CD8-positive, alpha-beta memory T cell (primary cell): ENCODE measurements around the gene CPS1. TPM values are rescaled to one million over a fixed set of nuclear protein-coding genes. Genes with fewer than 3 reads are reported as not detected.

Experiments used
- CTCF ChIA-PET: fragments of 350-600 bp; sonication (Branson Sonifier 250); formaldehyde crosslinking; loops from one replicate; lab custom pipeline; 2021; ENCODE audit warnings: antibody characterized with exemption; lab: Charles Lee
- POLR2A ChIA-PET: fragments of 350-600 bp; sonication (Branson Sonifier 250); formaldehyde crosslinking; loops from one replicate; lab custom pipeline; 2021; ENCODE audit warnings: antibody characterized with exemption; lab: Charles Lee
- DNase-seq, 5 donors: peaks; one replicate each; pipeline versions ENCODE4 v3.0.0 to v3.0.0-alpha.2; 2020 to 2022; ENCODE audit warnings: mixed read lengths in 1 of 5
- H3K27ac ChIP-seq: one replicate; pipeline ENCODE4 v1.7.0; 2013; ENCODE audit warnings: low read depth, mild to moderate bottlenecking, low read length, moderate library complexity
- H3K27me3 ChIP-seq: 2 replicates; pipeline ENCODE4 v1.7.0; 2013; ENCODE audit warnings: low read length, mild to moderate bottlenecking; ENCODE audit not compliant: insufficient read depth, poor library complexity, severe bottlenecking
- H3K36me3 ChIP-seq: 2 replicates; pipeline ENCODE4 v1.7.0; 2013; ENCODE audit warnings: mild to moderate bottlenecking, low read length, moderate library complexity; ENCODE audit not compliant: insufficient read depth
- H3K4me1 ChIP-seq: 2 replicates; pipeline ENCODE4 v1.7.0; 2013; ENCODE audit warnings: mild to moderate bottlenecking, low read length, moderate library complexity; ENCODE audit not compliant: insufficient read depth
- H3K4me3 ChIP-seq: 2 replicates; pipeline ENCODE4 v1.7.0; 2013; ENCODE audit warnings: mild to moderate bottlenecking, low read length
- H3K9me3 ChIP-seq: 2 replicates; pipeline ENCODE4 v1.7.0; 2013; ENCODE audit warnings: mild to moderate bottlenecking, low read length
- H3K27ac Mint-ChIP-seq, 8 donors: one replicate each; pipeline ENCODE4 v1.8.0; 2020 to 2021; ENCODE audit warnings: mixed read lengths in 8 of 8, mild to moderate bottlenecking in 6 of 8, inconsistent platforms in 3 of 8, moderate library complexity in 3 of 8
- H3K27me3 Mint-ChIP-seq, 2 donors: one replicate each; pipeline ENCODE4 v1.8.0; 2020 to 2021; ENCODE audit warnings: mixed read lengths in 2 of 2, mild to moderate bottlenecking in 1 of 2, moderate library complexity in 1 of 2
- H3K36me3 Mint-ChIP-seq, 3 donors: one replicate each; pipeline ENCODE4 v1.8.0; 2020 to 2021; ENCODE audit warnings: mixed read lengths in 3 of 3, inconsistent platforms in 1 of 3, mild to moderate bottlenecking in 1 of 3
- H3K4me1 Mint-ChIP-seq, 3 donors: one replicate each; pipeline ENCODE4 v1.8.0; 2020 to 2021; ENCODE audit warnings: mixed read lengths in 3 of 3, inconsistent platforms in 1 of 3, mild to moderate bottlenecking in 1 of 3
- H3K4me3 Mint-ChIP-seq, 7 donors: one replicate each; pipeline ENCODE4 v1.8.0; 2020 to 2021; ENCODE audit warnings: mixed read lengths in 7 of 7, mild to moderate bottlenecking in 6 of 7, moderate library complexity in 4 of 7, inconsistent platforms in 2 of 7
- H3K9me3 Mint-ChIP-seq, 5 donors: one replicate each; pipeline ENCODE4 v1.8.0; 2020 to 2022; ENCODE audit warnings: mixed read lengths in 5 of 5, mild to moderate bottlenecking in 3 of 5, moderate library complexity in 2 of 5, inconsistent platforms in 1 of 5
- polyA plus RNA-seq: library from polyadenylated mRNA; unstranded; fragments of 300-500 nt; fragmentation: Illumina TruSeq; gene quantifications from one replicate; pipeline ENCODE4 v1.2.3, GENCODE V29; 2021
- total RNA-seq, 2 experiments: library from RNA; stranded (reverse); gene quantifications; one replicate each; pipeline ENCODE4 v1.2.3, GENCODE V29; 2021

Gene CPS1
- total and polyA plus RNA-seq, 3 experiments from 2014 or later: 2.0 to 2.3 TPM; not detected in 1

DNA sequence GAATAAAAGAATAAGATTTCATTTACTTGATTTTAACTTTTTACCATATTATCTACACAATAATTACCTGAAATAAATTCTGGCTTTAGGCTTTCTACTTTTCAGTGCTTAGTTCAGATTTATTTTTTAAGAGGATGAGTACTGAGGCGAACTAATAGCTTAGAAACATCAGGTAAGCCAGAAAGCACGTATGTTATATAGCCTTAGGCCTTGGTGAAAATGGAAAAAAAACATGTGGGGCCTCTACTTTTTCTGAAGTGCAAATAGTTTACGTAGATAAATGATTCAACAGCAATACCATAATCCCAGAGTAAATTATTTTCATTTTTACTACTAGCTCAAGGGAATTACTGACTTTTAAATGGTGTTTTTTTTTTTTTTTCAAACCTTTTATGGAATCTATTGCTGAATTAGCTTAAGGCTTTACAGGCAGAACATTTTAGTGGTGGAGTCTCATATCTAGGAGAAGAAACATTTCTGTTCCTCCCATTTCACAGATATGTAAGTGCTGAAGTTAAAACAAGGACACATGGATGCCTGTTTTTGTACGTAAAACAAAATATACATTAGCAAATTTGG is 6.2 kb downstream of the CPS1 start:
- CTCF ChIA-PET: no interaction called here
- Mint-ChIP-seq H3K4me3 (no peak overlapping the region), H3K27me3 (peaks cover 0 to 1% of the 10 kb centered on the region in 2 donors), H3K9me3 (no peaks in the 10 kb centered on the region), H3K4me1 (no peaks in the 10 kb centered on the region), H3K36me3 (no peaks in the 10 kb centered on the region), H3K27ac (no peak overlapping the region)
- POLR2A ChIA-PET: no interaction called here
- no peak for DNase-seq
- no peak overlapping the region for H3K27ac ChIP-seq
- no peak overlapping the region for H3K4me3 ChIP-seq
- H3K9me3 ChIP-seq: no peaks in the 10 kb centered on the region
- no peaks in the 10 kb centered on the region for H3K4me1 ChIP-seq
- H3K36me3 ChIP-seq: no peaks in the 10 kb centered on the region
- no peaks in the 10 kb centered on the region for H3K27me3 ChIP-seq

DNA sequence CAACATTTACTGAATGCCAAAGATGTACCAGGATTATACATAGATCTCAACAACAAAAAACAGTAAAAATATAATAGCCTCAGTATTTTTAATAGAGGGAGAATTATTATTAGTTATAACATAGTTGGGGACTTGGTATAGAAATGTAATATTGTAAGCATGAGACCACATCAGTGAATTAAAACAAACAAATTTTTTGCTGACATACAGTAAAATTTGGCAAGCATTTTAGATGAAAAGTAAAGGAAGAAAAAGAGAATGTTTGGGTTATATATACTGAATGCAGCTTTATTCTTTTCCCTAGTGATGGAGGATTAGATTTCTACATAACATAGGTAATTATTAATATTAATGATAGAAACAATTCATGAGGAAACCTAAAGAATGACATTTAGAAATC is 10.9 kb downstream of the CPS1 start:
- Histone ChIP-seq H3K9me3 (no peaks in the 10 kb centered on the region), H3K27ac (no peak overlapping the region), H3K4me1 (no peaks in the 10 kb centered on the region), H3K4me3 (no peak overlapping the region), H3K27me3 (no peaks in the 10 kb centered on the region), H3K36me3 (no peaks in the 10 kb centered on the region)
- Mint-ChIP-seq H3K27ac (no peak overlapping the region), H3K4me1 (no peaks in the 10 kb centered on the region), H3K4me3 (no peak overlapping the region), H3K36me3 (no peaks in the 10 kb centered on the region), H3K9me3 (no peaks in the 10 kb centered on the region), H3K27me3 (peaks cover 0 to 2% of the 10 kb centered on the region in 2 donors)
- CTCF ChIA-PET: no interaction called here
- DNase-seq: no peak
- POLR2A ChIA-PET: no interaction called here

DNA sequence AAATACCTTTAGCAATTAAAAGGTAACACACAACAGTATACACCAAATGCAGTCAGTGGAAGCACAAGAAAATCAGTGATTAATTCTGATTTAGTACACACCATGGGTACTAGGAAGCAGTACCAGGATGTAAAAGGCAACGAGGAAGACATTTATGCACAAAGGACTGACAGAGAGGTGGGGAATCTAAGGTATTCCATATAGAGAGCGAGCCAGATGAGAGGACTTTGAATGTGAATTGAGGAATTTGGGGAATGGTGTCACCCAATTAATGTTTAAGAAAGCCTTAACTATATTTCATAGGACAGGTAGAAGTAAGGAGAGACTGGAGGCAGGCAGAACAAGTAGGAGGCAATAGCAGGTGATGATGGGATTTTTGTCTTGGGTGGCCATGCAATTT is 11.7 kb downstream of the CPS1 start:
- Histone ChIP-seq H3K27me3 (no peaks in the 10 kb centered on the region), H3K4me3 (no peak overlapping the region), H3K9me3 (no peaks in the 10 kb centered on the region), H3K4me1 (no peaks in the 10 kb centered on the region), H3K27ac (no peak overlapping the region), H3K36me3 (no peaks in the 10 kb centered on the region)
- Mint-ChIP-seq H3K36me3 (no peaks in the 10 kb centered on the region), H3K4me1 (no peaks in the 10 kb centered on the region), H3K27ac (no peak overlapping the region), H3K4me3 (no peak overlapping the region), H3K27me3 (peaks cover 0 to 2% of the 10 kb centered on the region in 2 donors), H3K9me3 (no peaks in the 10 kb centered on the region)
- POLR2A ChIA-PET: no interaction called here
- CTCF ChIA-PET: no interaction called here
- DNase-seq: no peak

DNA sequence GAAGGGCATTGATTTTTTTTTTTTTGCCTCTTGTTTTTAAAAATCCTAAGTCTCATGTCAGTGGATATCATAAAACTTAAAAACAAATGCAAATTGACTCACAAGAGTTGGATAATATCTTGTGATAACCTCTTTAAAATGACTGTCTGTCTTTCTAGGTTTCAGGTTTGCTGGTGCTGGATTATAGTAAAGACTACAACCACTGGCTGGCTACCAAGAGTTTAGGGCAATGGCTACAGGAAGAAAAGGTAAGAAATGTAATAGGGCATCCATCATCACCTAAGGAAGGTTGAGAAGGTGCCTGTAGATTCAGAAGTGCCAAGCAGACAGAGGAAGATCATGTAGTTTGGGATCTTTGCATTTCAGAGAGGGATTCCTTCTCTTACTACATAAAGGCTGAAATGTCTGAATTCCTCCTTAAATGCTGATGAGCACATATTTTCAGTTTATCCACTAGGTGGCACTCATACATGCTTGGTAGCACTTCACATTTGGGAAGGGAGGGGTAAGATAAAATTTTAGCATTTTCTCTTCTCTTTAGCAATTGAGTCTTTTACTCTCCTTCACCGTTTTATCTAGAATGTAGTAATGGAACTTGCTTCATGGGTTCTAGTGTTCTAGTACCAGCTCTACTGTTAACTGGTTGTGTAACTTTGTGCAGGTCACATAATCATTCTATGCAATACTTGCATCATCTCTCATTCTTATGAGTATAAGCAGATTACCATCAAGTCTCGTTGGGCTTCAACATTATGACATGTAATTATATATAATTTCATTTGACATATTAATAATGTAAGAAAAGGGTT is 21.1 kb downstream of the CPS1 start:
- Histone ChIP-seq H3K27ac (no peak overlapping the region), H3K4me3 (no peak overlapping the region), H3K36me3 (no peaks in the 10 kb centered on the region), H3K4me1 (no peaks in the 10 kb centered on the region), H3K9me3 (no peaks in the 10 kb centered on the region), H3K27me3 (no peaks in the 10 kb centered on the region)
- Mint-ChIP-seq H3K4me1 (peaks cover 0 to 3% (median 0%) of the 10 kb centered on the region in 3 donors), H3K27me3 (no peaks in the 10 kb centered on the region), H3K27ac (no peak overlapping the region), H3K36me3 (no peaks in the 10 kb centered on the region), H3K9me3 (no peaks in the 10 kb centered on the region), H3K4me3 (no peak overlapping the region)
- CTCF ChIA-PET: no interaction called here
- DNase-seq: peak in 2 of 5 donors; percentile 8 to 17
- POLR2A ChIA-PET: no interaction called here

DNA sequence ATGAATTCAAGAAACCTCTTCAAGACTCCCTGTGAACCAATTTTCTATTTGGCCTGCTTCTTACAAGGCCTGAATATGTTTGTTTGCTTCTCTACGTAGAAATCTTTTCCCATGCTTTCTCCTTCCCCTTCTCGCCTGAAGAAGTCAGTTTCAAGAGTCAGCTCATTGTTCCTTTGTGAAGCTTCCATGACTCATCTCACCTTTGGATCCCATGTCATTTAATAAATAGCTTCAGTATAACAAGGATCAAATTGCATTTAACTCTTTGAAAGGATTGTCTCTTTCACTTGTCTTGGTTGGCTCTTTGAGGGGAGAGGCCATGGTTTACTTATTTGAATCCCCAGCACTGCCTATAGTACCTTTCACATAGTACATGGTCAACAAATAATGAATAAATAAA is 28.4 kb downstream of the CPS1 start:
- Mint-ChIP-seq H3K27ac (no peak overlapping the region), H3K9me3 (no peaks in the 10 kb centered on the region), H3K4me3 (no peak overlapping the region), H3K36me3 (no peaks in the 10 kb centered on the region), H3K27me3 (no peaks in the 10 kb centered on the region), H3K4me1 (no peaks in the 10 kb centered on the region)
- H3K4me1 ChIP-seq: no peaks in the 10 kb centered on the region
- DNase-seq: no peak
- H3K4me3 ChIP-seq: no peak overlapping the region
- POLR2A ChIA-PET: no interaction called here
- H3K9me3 ChIP-seq: no peaks in the 10 kb centered on the region
- CTCF ChIA-PET: interaction anchor here (1.5 kb wide), 1 partner anchor 138 kb away, joined by 3 read pairs; no protein-coding TSS in a partner anchor
- no peaks in the 10 kb centered on the region for H3K27me3 ChIP-seq
- no peak overlapping the region for H3K27ac ChIP-seq
- H3K36me3 ChIP-seq: no peaks in the 10 kb centered on the region

DNA sequence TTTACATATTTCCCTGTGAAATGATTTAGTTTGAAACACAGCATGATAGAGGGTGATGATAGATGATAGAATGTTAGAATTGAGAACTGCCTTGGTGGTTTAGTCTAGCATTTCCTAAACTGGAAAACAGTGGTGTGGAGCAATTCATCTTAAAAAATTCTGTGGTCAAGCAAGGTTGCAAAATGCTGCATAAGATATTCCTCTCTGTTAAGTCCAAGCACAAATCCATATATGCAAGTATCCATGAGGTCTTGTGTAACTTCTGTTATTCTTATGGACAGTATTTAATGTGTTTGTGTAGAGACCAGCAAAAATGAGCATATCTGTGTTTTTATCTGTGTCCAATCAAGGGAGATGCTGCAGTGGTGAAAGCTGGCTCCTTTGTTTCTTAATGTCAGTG is 30.0 kb downstream of the CPS1 start:
- no peaks in the 10 kb centered on the region for H3K4me1 Mint-ChIP-seq
- no peaks in the 10 kb centered on the region for H3K4me1 ChIP-seq
- no peaks in the 10 kb centered on the region for H3K9me3 ChIP-seq
- no peak overlapping the region for H3K27ac Mint-ChIP-seq
- no peak for DNase-seq
- H3K4me3 ChIP-seq: no peak overlapping the region
- no peak overlapping the region for H3K4me3 Mint-ChIP-seq
- H3K27me3 ChIP-seq: no peaks in the 10 kb centered on the region
- no peaks in the 10 kb centered on the region for H3K27me3 Mint-ChIP-seq
- ChIA-PET CTCF (no interaction called here), POLR2A (no interaction called here)
- no peaks in the 10 kb centered on the region for H3K9me3 Mint-ChIP-seq
- H3K36me3 Mint-ChIP-seq: no peaks in the 10 kb centered on the region
- no peak overlapping the region for H3K27ac ChIP-seq
- H3K36me3 ChIP-seq: no peaks in the 10 kb centered on the region

DNA sequence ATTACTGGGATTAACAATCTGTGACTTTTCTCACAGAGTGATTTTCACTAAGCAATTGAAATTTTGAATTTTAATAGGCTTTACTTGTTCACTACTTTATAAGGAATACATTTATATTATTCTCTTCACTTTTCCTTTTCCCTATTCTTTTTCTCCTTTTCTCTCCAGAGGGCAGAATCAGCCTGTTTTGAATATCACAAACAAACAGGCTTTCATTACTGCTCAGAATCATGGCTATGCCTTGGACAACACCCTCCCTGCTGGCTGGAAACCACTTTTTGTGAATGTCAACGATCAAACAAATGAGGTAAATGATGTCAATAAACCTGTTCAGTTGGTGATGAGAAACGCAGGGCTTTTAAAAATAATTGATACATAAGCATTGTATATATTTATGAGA is 35.3 kb downstream of the CPS1 start:
- H3K9me3 Mint-ChIP-seq: no peaks in the 10 kb centered on the region
- H3K27me3 ChIP-seq: no peaks in the 10 kb centered on the region
- POLR2A ChIA-PET: no interaction called here
- CTCF ChIA-PET: interaction anchor here (1.0 kb wide), 1 partner anchor 10 kb away, joined by 3 read pairs; no protein-coding TSS in a partner anchor
- H3K4me3 Mint-ChIP-seq: no peak overlapping the region
- no peaks in the 10 kb centered on the region for H3K27me3 Mint-ChIP-seq
- H3K4me1 ChIP-seq: no peaks in the 10 kb centered on the region
- no peaks in the 10 kb centered on the region for H3K4me1 Mint-ChIP-seq
- no peaks in the 10 kb centered on the region for H3K36me3 Mint-ChIP-seq
- no peak overlapping the region for H3K27ac ChIP-seq
- H3K36me3 ChIP-seq: no peaks in the 10 kb centered on the region
- no peak overlapping the region for H3K27ac Mint-ChIP-seq
- DNase-seq: no peak
- no peaks in the 10 kb centered on the region for H3K9me3 ChIP-seq
- no peak overlapping the region for H3K4me3 ChIP-seq

DNA sequence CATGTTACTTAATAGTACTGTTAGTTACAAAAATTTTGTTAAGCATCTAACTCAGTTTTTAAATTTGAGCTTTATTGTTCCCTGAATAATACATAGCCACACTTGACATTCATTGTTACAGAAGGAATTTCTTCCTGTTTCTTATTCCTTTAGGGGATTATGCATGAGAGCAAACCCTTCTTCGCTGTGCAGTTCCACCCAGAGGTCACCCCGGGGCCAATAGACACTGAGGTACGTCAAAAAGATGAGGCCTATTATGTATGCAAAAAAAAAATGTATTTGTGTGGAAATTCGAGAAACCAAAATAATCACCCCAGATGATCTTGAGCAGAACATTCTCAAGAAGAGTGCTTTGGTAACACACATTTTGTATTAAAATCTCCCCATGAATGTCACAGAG is 36.3 kb downstream of the CPS1 start:
- peaks cover 0 to 3% (median 0%) of the 10 kb centered on the region in 5 donors for H3K9me3 Mint-ChIP-seq
- H3K27ac Mint-ChIP-seq: no peak overlapping the region
- ChIA-PET CTCF (no interaction called here), POLR2A (no interaction called here)
- Histone ChIP-seq H3K9me3 (no peaks in the 10 kb centered on the region), H3K36me3 (no peaks in the 10 kb centered on the region), H3K27me3 (no peaks in the 10 kb centered on the region), H3K4me1 (no peaks in the 10 kb centered on the region), H3K4me3 (no peak overlapping the region), H3K27ac (no peak overlapping the region)
- DNase-seq: no peak
- H3K27me3 Mint-ChIP-seq: no peaks in the 10 kb centered on the region
- no peaks in the 10 kb centered on the region for H3K36me3 Mint-ChIP-seq
- H3K4me1 Mint-ChIP-seq: no peaks in the 10 kb centered on the region
- H3K4me3 Mint-ChIP-seq: no peak overlapping the region
